ENCODE measurements around the gene SMIM34. TPM values are rescaled to one million over a fixed set of nuclear protein-coding genes. Genes with fewer than 3 reads are reported as not detected.
"Not testable (repeated sequence)": the region's sequence is repeated elsewhere in the genome, so short reads cannot be mapped to it uniquely, and the experiment has no call there.

Gene SMIM34
- total and polyA plus RNA-seq, 2 donors (not counting 1 experiment from before 2014, with no cell fraction given): not detected

DNA sequence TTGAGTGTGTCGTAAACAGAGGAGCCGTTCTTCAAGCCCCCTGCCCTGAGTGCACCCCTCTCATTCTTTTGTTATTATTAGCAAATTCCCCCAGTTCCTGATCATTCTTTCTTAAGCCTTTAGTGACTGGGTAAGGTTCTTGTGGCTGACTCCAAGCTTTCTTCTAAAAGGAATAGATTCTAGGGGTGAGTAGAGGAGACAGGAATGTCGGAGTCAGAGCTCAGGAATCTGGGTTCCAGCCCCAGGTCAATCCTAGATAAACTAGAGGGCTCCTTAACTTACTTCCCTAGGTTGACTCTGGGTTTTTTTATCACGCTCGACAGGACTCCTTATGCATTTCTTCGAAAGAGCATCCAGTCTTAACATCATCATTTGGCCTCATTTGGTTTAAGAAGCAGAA lies 32.4 kb upstream of the SMIM34 start:
- H3K27ac ChIP-seq (ENCODE audit: low read length in 2 of 2); H3K9me3 Mint-ChIP-seq (ENCODE audit: insufficient read depth); H4K20me1 ChIP-seq (ENCODE audit: control insufficient read depth, insufficient read depth, low read length, poor library complexity, severe bottlenecking); H3K27me3 ChIP-seq (replicated peaks in 1 of 4; ENCODE audit: control extremely low read depth in 1 of 4, control insufficient read depth in 3 of 4, insufficient read depth in 4 of 4, low read length in 3 of 4); H3K4me2 ChIP-seq (replicated peaks; ENCODE audit: low read depth, low read length, poor library complexity, severe bottlenecking); H3K4me3 ChIP-seq (ENCODE audit: control extremely low read depth in 1 of 5, extremely low read depth in 1 of 5, insufficient read depth in 1 of 5, low read depth in 2 of 5, low read length in 4 of 5); H3K4me1 ChIP-seq (ENCODE audit: control insufficient read depth in 2 of 2, insufficient read depth in 2 of 2, low read length in 2 of 2); H3K9me3 ChIP-seq (ENCODE audit: control extremely low read depth in 1 of 3, control insufficient read depth in 2 of 3, insufficient read depth in 1 of 3, low read length in 2 of 3); POLR2A ChIA-PET; H3K79me2 ChIP-seq (ENCODE audit: control insufficient read depth, insufficient read depth, low read length); H3K9ac ChIP-seq (ENCODE audit: low read length); intact Hi-C loops (cut with micrococcal nuclease); H3K27ac Mint-ChIP-seq; ATAC-seq (ENCODE audit: low read depth); H3K4me3 Mint-ChIP-seq; H3K36me3 ChIP-seq (replicated peaks in 1 of 2; ENCODE audit: control extremely low read depth in 1 of 2, control insufficient read depth in 1 of 2, extremely low read depth in 1 of 2, insufficient read depth in 2 of 2, low read length in 1 of 2); DNase-seq; H2AFZ ChIP-seq (ENCODE audit: insufficient read depth, low read depth, low read length, poor library complexity, severe bottlenecking); CTCF ChIA-PET; H3K27me3 Mint-ChIP-seq; H3K4me1 Mint-ChIP-seq: not testable (repeated sequence)
- WGBS (ENCODE audit: insufficient coverage): no CpG with 5 or more reads among the region's 6 CpGs

DNA sequence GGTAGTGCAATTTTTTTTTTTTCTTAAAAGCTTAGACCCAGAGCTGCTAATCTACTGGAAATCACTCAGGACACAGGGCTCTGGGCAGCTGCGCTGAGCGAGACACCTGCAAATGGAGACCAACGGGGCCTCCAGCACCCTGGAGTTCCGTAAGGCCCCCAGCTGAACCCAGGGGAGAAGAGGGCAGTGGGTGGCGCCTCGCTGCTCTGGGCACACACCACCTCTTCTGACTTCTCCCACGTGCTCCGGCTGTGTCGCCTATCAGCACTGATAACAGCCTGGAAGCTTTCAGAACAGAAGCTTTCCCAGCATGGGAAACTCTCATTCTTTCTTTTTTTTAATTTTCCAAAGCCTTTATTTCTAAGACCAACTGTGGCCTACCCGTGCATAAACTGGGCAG lies 31.9 kb upstream of the SMIM34 start:
- H3K36me3 ChIP-seq (replicated peaks in 1 of 2; ENCODE audit: control extremely low read depth in 1 of 2, control insufficient read depth in 1 of 2, extremely low read depth in 1 of 2, insufficient read depth in 2 of 2, low read length in 1 of 2); H3K4me3 Mint-ChIP-seq; H3K4me2 ChIP-seq (replicated peaks; ENCODE audit: low read depth, low read length, poor library complexity, severe bottlenecking); H3K9me3 Mint-ChIP-seq (ENCODE audit: insufficient read depth); H3K4me1 ChIP-seq (ENCODE audit: control insufficient read depth in 2 of 2, insufficient read depth in 2 of 2, low read length in 2 of 2); H3K27ac Mint-ChIP-seq; H3K27me3 Mint-ChIP-seq; intact Hi-C loops (cut with micrococcal nuclease); DNase-seq; H3K4me3 ChIP-seq (ENCODE audit: control extremely low read depth in 1 of 5, extremely low read depth in 1 of 5, insufficient read depth in 1 of 5, low read depth in 2 of 5, low read length in 4 of 5); H3K9me3 ChIP-seq (ENCODE audit: control extremely low read depth in 1 of 3, control insufficient read depth in 2 of 3, insufficient read depth in 1 of 3, low read length in 2 of 3); H3K4me1 Mint-ChIP-seq; H3K27ac ChIP-seq (ENCODE audit: low read length in 2 of 2); H2AFZ ChIP-seq (ENCODE audit: insufficient read depth, low read depth, low read length, poor library complexity, severe bottlenecking); ATAC-seq (ENCODE audit: low read depth); H3K9ac ChIP-seq (ENCODE audit: low read length); H3K79me2 ChIP-seq (ENCODE audit: control insufficient read depth, insufficient read depth, low read length); CTCF ChIA-PET; POLR2A ChIA-PET; H3K27me3 ChIP-seq (replicated peaks in 1 of 4; ENCODE audit: control extremely low read depth in 1 of 4, control insufficient read depth in 3 of 4, insufficient read depth in 4 of 4, low read length in 3 of 4); H4K20me1 ChIP-seq (ENCODE audit: control insufficient read depth, insufficient read depth, low read length, poor library complexity, severe bottlenecking): not testable (repeated sequence)
- WGBS (ENCODE audit: insufficient coverage): no CpG with 5 or more reads among the region's 10 CpGs

DNA sequence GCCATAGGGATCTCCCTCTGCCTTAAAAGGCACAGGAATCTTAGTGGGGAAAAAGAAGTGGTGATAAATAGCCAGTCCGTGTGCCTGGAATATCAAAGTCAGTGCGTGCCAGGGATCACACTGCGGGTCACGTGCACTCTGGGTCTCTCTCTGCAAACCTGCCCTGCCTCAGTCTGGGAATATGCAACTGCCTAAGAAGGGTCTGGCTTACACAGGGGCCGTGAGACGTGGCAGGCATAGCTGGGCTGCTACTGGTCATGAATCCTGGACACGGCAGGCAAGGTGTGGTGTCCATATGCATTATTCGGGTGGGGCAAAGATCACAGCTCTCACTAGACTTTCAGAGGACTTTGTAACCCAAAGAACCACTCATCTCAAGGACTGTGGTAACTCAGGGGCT lies 23.3 kb upstream of the SMIM34 start:
- H3K36me3 ChIP-seq (replicated peaks in 1 of 2; ENCODE audit: control extremely low read depth in 1 of 2, control insufficient read depth in 1 of 2, extremely low read depth in 1 of 2, insufficient read depth in 2 of 2, low read length in 1 of 2); ATAC-seq (ENCODE audit: low read depth); H3K4me3 Mint-ChIP-seq; H3K79me2 ChIP-seq (ENCODE audit: control insufficient read depth, insufficient read depth, low read length); H3K4me1 ChIP-seq (ENCODE audit: control insufficient read depth in 2 of 2, insufficient read depth in 2 of 2, low read length in 2 of 2); intact Hi-C loops (cut with micrococcal nuclease); H2AFZ ChIP-seq (ENCODE audit: insufficient read depth, low read depth, low read length, poor library complexity, severe bottlenecking); CTCF ChIA-PET; H3K4me2 ChIP-seq (replicated peaks; ENCODE audit: low read depth, low read length, poor library complexity, severe bottlenecking); H3K27me3 Mint-ChIP-seq; H3K27ac ChIP-seq (ENCODE audit: low read length in 2 of 2); H3K9ac ChIP-seq (ENCODE audit: low read length); H3K4me3 ChIP-seq (ENCODE audit: control extremely low read depth in 1 of 5, extremely low read depth in 1 of 5, insufficient read depth in 1 of 5, low read depth in 2 of 5, low read length in 4 of 5); H4K20me1 ChIP-seq (ENCODE audit: control insufficient read depth, insufficient read depth, low read length, poor library complexity, severe bottlenecking); H3K9me3 ChIP-seq (ENCODE audit: control extremely low read depth in 1 of 3, control insufficient read depth in 2 of 3, insufficient read depth in 1 of 3, low read length in 2 of 3); H3K9me3 Mint-ChIP-seq (ENCODE audit: insufficient read depth); DNase-seq; POLR2A ChIA-PET; H3K4me1 Mint-ChIP-seq; H3K27me3 ChIP-seq (replicated peaks in 1 of 4; ENCODE audit: control extremely low read depth in 1 of 4, control insufficient read depth in 3 of 4, insufficient read depth in 4 of 4, low read length in 3 of 4); H3K27ac Mint-ChIP-seq: not testable (repeated sequence)
- WGBS (ENCODE audit: insufficient coverage): no CpG with 5 or more reads among the region's 8 CpGs

DNA sequence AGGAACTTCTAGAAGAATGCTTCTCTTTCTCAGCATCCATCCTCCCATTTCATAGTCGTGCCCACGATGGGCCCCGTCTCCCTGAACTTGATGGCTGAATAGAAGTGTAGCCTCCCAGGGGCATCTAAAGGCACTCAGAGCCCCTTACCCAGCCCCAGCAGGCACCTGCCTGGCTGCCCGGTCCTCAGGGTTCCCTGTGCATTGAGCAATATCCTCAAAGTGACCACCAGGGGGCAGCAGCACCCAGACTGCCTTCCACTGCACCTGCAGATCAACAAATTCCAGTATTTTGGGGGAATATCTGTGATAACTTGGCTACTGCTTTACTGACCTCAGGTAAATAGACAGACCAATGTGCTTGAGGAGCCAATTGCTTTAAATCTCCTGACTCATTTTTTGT lies 19.7 kb upstream of the SMIM34 start:
- H3K4me3 Mint-ChIP-seq; H3K79me2 ChIP-seq (ENCODE audit: control insufficient read depth, insufficient read depth, low read length); H3K27ac Mint-ChIP-seq; H3K9me3 ChIP-seq (ENCODE audit: control extremely low read depth in 1 of 3, control insufficient read depth in 2 of 3, insufficient read depth in 1 of 3, low read length in 2 of 3); H3K27me3 Mint-ChIP-seq; DNase-seq; H3K4me1 Mint-ChIP-seq; H2AFZ ChIP-seq (ENCODE audit: insufficient read depth, low read depth, low read length, poor library complexity, severe bottlenecking); H3K4me1 ChIP-seq (ENCODE audit: control insufficient read depth in 2 of 2, insufficient read depth in 2 of 2, low read length in 2 of 2); H3K27me3 ChIP-seq (replicated peaks in 1 of 4; ENCODE audit: control extremely low read depth in 1 of 4, control insufficient read depth in 3 of 4, insufficient read depth in 4 of 4, low read length in 3 of 4); POLR2A ChIA-PET; H3K27ac ChIP-seq (ENCODE audit: low read length in 2 of 2); H4K20me1 ChIP-seq (ENCODE audit: control insufficient read depth, insufficient read depth, low read length, poor library complexity, severe bottlenecking); H3K9ac ChIP-seq (ENCODE audit: low read length); CTCF ChIA-PET; ATAC-seq (ENCODE audit: low read depth); H3K4me3 ChIP-seq (ENCODE audit: control extremely low read depth in 1 of 5, extremely low read depth in 1 of 5, insufficient read depth in 1 of 5, low read depth in 2 of 5, low read length in 4 of 5); intact Hi-C loops (cut with micrococcal nuclease); H3K9me3 Mint-ChIP-seq (ENCODE audit: insufficient read depth); H3K4me2 ChIP-seq (replicated peaks; ENCODE audit: low read depth, low read length, poor library complexity, severe bottlenecking); H3K36me3 ChIP-seq (replicated peaks in 1 of 2; ENCODE audit: control extremely low read depth in 1 of 2, control insufficient read depth in 1 of 2, extremely low read depth in 1 of 2, insufficient read depth in 2 of 2, low read length in 1 of 2): not testable (repeated sequence)
- WGBS (ENCODE audit: insufficient coverage): no CpG with 5 or more reads among the region's 4 CpGs
